K562 (cell line): Measurements from ENCODE around the gene RNFT2. TPM values are rescaled to one million over a fixed set of nuclear protein-coding genes. Genes with fewer than 3 reads are reported as not detected.

Experiments
- ATF1 ChIP-seq, 2 experiments: fragments of 450-650 bp in 1 of 2; IDR thresholded peaks; 2 replicates each; pipeline ENCODE4 v1.6.1; 2016; ENCODE audit warnings: missing compliant biosample characterization in 1 of 2, missing genetic modification characterization in 1 of 2
- DDX20 ChIP-seq: fragments of 450-650 bp; IDR thresholded peaks from 2 replicates; pipeline ENCODE4 v1.6.1; 2016; ENCODE audit warnings: missing genetic modification characterization, low read depth, mild to moderate bottlenecking, missing compliant biosample characterization, moderate library complexity
- DIDO1 ChIP-seq: fragments of 450-650 bp; IDR thresholded peaks from 2 replicates; pipeline ENCODE4 v1.6.1; 2016; ENCODE audit warnings: low read depth, missing biosample characterization, missing genetic modification characterization
- ESRRB ChIP-seq: fragments of 250-450 bp; sonication (Bioruptor Pico); IDR thresholded peaks from 2 replicates; pipeline ENCODE4 v1.5.0; 2020; ENCODE audit warnings: mild to moderate bottlenecking, moderate library complexity, borderline replicate concordance
- FOXJ2 ChIP-seq: fragments of 200-800 bp; sonication (Bioruptor generic); IDR thresholded peaks from 2 replicates; pipeline ENCODE4 v1.6.1; 2016; ENCODE audit warnings: missing genetic modification characterization, missing compliant biosample characterization
- HDAC2 ChIP-seq: fragments of 450-650 bp; IDR thresholded peaks from 2 replicates; pipeline ENCODE4 v1.6.1; 2016; ENCODE audit warnings: mild to moderate bottlenecking
- HIVEP1 ChIP-seq: fragments of 250-450 bp; sonication (Bioruptor Pico); IDR thresholded peaks from 2 replicates; pipeline ENCODE4 v1.4.0; 2020; ENCODE audit warnings: mild to moderate bottlenecking
- KDM2B ChIP-seq: fragments of 250-450 bp; sonication (Bioruptor Pico); IDR thresholded peaks from 2 replicates; pipeline ENCODE4 v1.8.0; 2021; ENCODE audit warnings: mild to moderate bottlenecking, moderate library complexity
- KLF1 ChIP-seq: fragments of 450-650 bp; IDR thresholded peaks from 2 replicates; pipeline ENCODE4 v1.6.1; 2016; ENCODE audit warnings: missing genetic modification characterization, missing compliant biosample characterization
- L3MBTL2 ChIP-seq: fragments of 450-650 bp; IDR thresholded peaks from 2 replicates; pipeline ENCODE4 v1.6.1; 2016; ENCODE audit warnings: mild to moderate bottlenecking, moderate library complexity
- NCOA1 ChIP-seq: fragments of 450-650 bp; IDR thresholded peaks from 2 replicates; pipeline ENCODE4 v1.6.1; 2016; ENCODE audit warnings: low read depth
- NCOA4 ChIP-seq: fragments of 450-650 bp; IDR thresholded peaks from 2 replicates; pipeline ENCODE4 v1.6.1; 2018; ENCODE audit warnings: mild to moderate bottlenecking; ENCODE audit not compliant: partially characterized antibody
- NFATC3 ChIP-seq: fragments of 450-650 bp; IDR thresholded peaks from 2 replicates; pipeline ENCODE4 v1.6.1; 2017; ENCODE audit warnings: mild to moderate bottlenecking
- NR2C2 ChIP-seq, 2 experiments: fragments of 200-800 bp in 1 of 2; sonication (Bioruptor generic) in 1 of 2; sonication (generic) in 1 of 2; formaldehyde crosslinking in 1 of 2; IDR thresholded peaks; 2 replicates each; pipeline versions ENCODE4 v1.6.1 to v1.8.0; 2016 to 2022; ENCODE audit warnings: mild to moderate bottlenecking in 1 of 2, missing compliant biosample characterization in 1 of 2, missing genetic modification characterization in 1 of 2, missing genetic modification reagents in 1 of 2
- PHTF2 ChIP-seq: fragments of 250-450 bp; sonication (Bioruptor Pico); IDR thresholded peaks from 2 replicates; pipeline ENCODE4 v1.5.0; 2021; ENCODE audit warnings: mild to moderate bottlenecking
- RBFOX2 ChIP-seq: fragments of 200-400 bp; formaldehyde crosslinking; IDR thresholded peaks from 2 replicates; pipeline ENCODE4 v1.6.1; 2017; ENCODE audit warnings: low read depth, mild to moderate bottlenecking, low read length, moderate library complexity
- SPI1 ChIP-seq: IDR thresholded peaks from 2 replicates; pipeline ENCODE4 v1.6.1; 2011; ENCODE audit warnings: low read depth, low read length, control low read depth, borderline replicate concordance
- STAT5B ChIP-seq: fragments of 250-450 bp; sonication (Bioruptor Pico); IDR thresholded peaks from 2 replicates; pipeline ENCODE4 v1.8.0; 2021; ENCODE audit warnings: mild to moderate bottlenecking, inconsistent platforms
- SUPT5H ChIP-seq: fragments of 450-650 bp; IDR thresholded peaks from 2 replicates; pipeline ENCODE4 v1.6.1; 2016
- THAP12 ChIP-seq: fragments of 250-450 bp; sonication (Bioruptor Pico); IDR thresholded peaks from 2 replicates; pipeline ENCODE4 v1.9.0; 2021; ENCODE audit warnings: mild to moderate bottlenecking, inconsistent platforms
- U2AF1 ChIP-seq: fragments of 200-400 bp; formaldehyde crosslinking; optimal IDR thresholded peaks from 2 replicates; pipeline ENCODE3; 2017; ENCODE audit warnings: mild to moderate bottlenecking, low read depth, low read length, moderate library complexity
- VEZF1 ChIP-seq: fragments of 200-800 bp; sonication (Bioruptor generic); IDR thresholded peaks from 2 replicates; pipeline ENCODE4 v1.6.1; 2017; ENCODE audit warnings: missing genetic modification characterization, missing compliant biosample characterization
- XRCC3 ChIP-seq: fragments of 450-650 bp; IDR thresholded peaks from 2 replicates; pipeline ENCODE4 v1.6.1; 2017; ENCODE audit warnings: mild to moderate bottlenecking, moderate library complexity
- ZNF778 ChIP-seq: fragments of 450-650 bp; formaldehyde crosslinking; IDR thresholded peaks from 2 replicates; pipeline ENCODE4 v1.4.0; 2020; ENCODE audit warnings: mild to moderate bottlenecking, moderate library complexity
- polyA plus RNA-seq, 8 experiments: library from polyadenylated mRNA; depleted of rRNA in 4 of 8; stranded (reverse) in 5 of 8; unstranded in 3 of 8; fragments of >200 nt; fragmentation: Nextera tagmentation in 2 of 8; fragmentation: Illumina TruSeq in 1 of 8; extraction: Ambion mirVana in 2 of 8; extraction: Trizol in 1 of 8; gene quantifications; 2 replicates each; pipeline versions ENCODE4 v1.2.1 to v1.2.3, GENCODE V29; 2011 to 2014; ENCODE audit warnings: inconsistent platforms in 1 of 8, missing spikeins in 1 of 8
- total RNA-seq, 7 experiments: library from RNA; depleted of rRNA in 6 of 7; stranded (reverse); fragments of >200 nt in 6 of 7; fragmentation: Illumina TruSeq in 2 of 7; extraction: Trizol in 2 of 7; gene quantifications; 2 replicates each; pipeline versions ENCODE4 v1.2.1 to v1.2.3, GENCODE V29; 2011 to 2021; ENCODE audit warnings: low replicate concordance in 1 of 7
- TF ChIP-seq, protein P1 (sequence below): IDR thresholded peaks from 2 replicates; pipeline ENCODE4 v1.6.1; 2016; ENCODE audit warnings: missing genetic modification characterization, missing compliant biosample characterization

The RNFT2 gene
- total and polyA plus RNA-seq, 9 of the 15 experiments (the other 6 are each of a cell fraction or from before 2014, with no cell fraction given) = 3.6 to 26.3 (median 9.5) TPM

DNA sequence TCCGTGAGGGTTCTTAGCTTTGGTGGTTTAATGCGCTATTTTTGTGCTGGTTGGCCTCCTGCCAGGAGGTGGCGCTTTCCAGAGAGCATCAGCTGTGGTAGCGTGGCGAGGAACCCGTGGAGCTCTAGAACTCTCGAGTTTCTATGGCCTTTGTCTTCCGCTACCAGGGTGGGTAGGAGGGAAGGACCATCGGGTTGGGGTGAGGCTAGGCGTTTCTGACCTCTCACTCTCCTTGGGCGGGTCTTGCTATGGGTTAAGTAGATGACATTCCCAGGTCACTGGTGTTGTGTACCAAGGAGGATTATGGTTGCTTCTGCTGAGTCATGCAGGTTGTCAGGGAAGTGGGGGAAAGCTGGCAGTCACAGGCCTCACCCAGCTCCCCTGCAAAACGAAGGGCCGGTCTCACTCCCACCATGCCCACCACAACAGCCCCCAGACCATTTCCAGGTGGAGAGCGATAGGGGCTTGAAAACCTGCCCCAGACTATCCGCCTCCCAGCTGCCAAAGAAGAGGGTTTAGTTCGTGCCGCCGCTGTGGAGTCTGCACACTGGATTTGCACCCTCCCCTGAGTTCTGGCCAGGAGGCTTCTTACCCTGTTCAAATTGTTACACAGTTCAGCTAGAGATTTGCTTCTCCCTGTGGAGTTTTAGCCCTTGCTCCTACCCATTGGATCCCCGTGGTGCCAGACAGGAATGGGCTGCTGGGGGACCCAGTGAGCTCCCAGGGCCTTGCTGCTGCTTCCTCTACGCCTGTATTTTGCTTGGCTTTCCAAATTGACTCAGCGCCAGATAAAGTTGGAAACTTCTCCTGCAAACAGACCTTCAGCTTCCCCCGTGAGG, 21.9 kb downstream of the RNFT2 start (continued):
- 0 out of 2 replicates have a peak, but pooled peaks have one; percentile 12 for TF ChIP-seq NCOA1
- TF ChIP-seq PHTF2 = no peak
- TF ChIP-seq THAP12 (CRISPR knock-in tag) = peak; percentile 78; the same call in 1 of the 2 replicates
- TF ChIP-seq KDM2B (CRISPR knock-in tag) = no peak
- peak; percentile 65 for TF ChIP-seq HDAC2
- no peak for TF ChIP-seq ZNF778
- TF ChIP-seq FOXJ2 (tag) = no peak
- TF ChIP-seq U2AF1 = no peak
- TF ChIP-seq STAT5B = no peak
- TF ChIP-seq ESRRB (CRISPR knock-in tag) = no peak
- TF ChIP-seq, protein P1, sequence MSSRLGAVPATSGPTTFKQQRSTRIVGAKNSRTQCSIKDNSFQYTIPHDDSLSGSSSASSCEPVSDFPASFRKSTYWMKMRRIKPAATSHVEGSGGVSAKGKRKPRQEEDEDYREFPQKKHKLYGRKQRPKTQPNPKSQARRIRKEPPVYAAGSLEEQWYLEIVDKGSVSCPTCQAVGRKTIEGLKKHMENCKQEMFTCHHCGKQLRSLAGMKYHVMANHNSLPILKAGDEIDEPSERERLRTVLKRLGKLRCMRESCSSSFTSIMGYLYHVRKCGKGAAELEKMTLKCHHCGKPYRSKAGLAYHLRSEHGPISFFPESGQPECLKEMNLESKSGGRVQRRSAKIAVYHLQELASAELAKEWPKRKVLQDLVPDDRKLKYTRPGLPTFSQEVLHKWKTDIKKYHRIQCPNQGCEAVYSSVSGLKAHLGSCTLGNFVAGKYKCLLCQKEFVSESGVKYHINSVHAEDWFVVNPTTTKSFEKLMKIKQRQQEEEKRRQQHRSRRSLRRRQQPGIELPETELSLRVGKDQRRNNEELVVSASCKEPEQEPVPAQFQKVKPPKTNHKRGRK = no peak
- no peak for TF ChIP-seq NCOA4
- TF ChIP-seq VEZF1 = 0 out of 2 replicates have a peak, but pooled peaks have one; percentile 12
- TF ChIP-seq ATF1 (CRISPR knock-in tag; IDR thresholded peaks at IDR 0.05) = no peak
- TF ChIP-seq ATF1 (tag; IDR thresholded peaks at IDR 0.05) = peak; percentile 64
- peak; percentile 51; the same call in 1 of the 2 replicates for TF ChIP-seq L3MBTL2
- no peak for TF ChIP-seq SPI1
- peak; percentile 46; the same call in 1 of the 2 replicates for TF ChIP-seq NR2C2 (CRISPR knock-in tag; IDR thresholded peaks at IDR 0.05)
- peak; percentile 88 for TF ChIP-seq NR2C2 (tag; IDR thresholded peaks at IDR 0.05)
- TF ChIP-seq NFATC3 = no peak
- peak; percentile 75 for TF ChIP-seq SUPT5H
- TF ChIP-seq KLF1 (tag) = no peak
- TF ChIP-seq HIVEP1 (CRISPR knock-in tag) = no peak
- peak; percentile 18; the same call in 1 of the 2 replicates for TF ChIP-seq DIDO1 (tag)
- TF ChIP-seq RBFOX2 = peak; percentile 33
- no peak for TF ChIP-seq XRCC3
- no peak for TF ChIP-seq DDX20
